Measurements from ENCODE around the gene DAPK2.

GRCh38 chr15:63901912-63902670, 144.2 kb downstream of the DAPK2 start:
- TF ChIP-seq MAFK (IDR thresholded peaks at IDR 0.05; ENCODE audit: partially characterized antibody), result no peak
- TF ChIP-seq CTCF (IDR thresholded peaks at IDR 0.05), result no peak
- TF ChIP-seq JUNB (IDR thresholded peaks at IDR 0.05), result no peak
- TF ChIP-seq PBX3 (IDR thresholded peaks at IDR 0.05), result no peak
- no peak for TF ChIP-seq POLR2A (IDR thresholded peaks at IDR 0.05; ENCODE audit: low read length)
- no peak for TF ChIP-seq E2F6 (IDR thresholded peaks at IDR 0.05; ENCODE audit: borderline replicate concordance, low read depth)

Measured in A549 (cell line).